Right atrium auricular region (tissue), 2 donors: ENCODE data around the gene SLAMF8. TPM values are rescaled to one million over a fixed set of nuclear protein-coding genes. Genes with fewer than 3 reads are reported as not detected.
A peak's percentile ranks its signal among the peaks of the same experiment; 100 is the strongest.

ENCODE experiments used
- DNase-seq: peaks from one replicate; pipeline ENCODE4 v3.0.0-alpha.2; 2019; ENCODE audit warnings: low spot score
- H3K27ac ChIP-seq, 2 donors: fragments of 200-600 bp; sonication (generic); 1 replicate in 1 of 2; 2 replicates in 1 of 2; pipeline ENCODE4 v1.5.1; 2016 to 2019
- H3K27me3 ChIP-seq, 2 donors: fragments of 200-600 bp; sonication (generic); one replicate each; pipeline versions ENCODE4 v1.5.1 to v1.6.0; 2017 to 2019
- H3K36me3 ChIP-seq: fragments of 200-600 bp; sonication (generic); one replicate; pipeline ENCODE4 v1.5.1; 2016
- H3K4me1 ChIP-seq, 2 donors: fragments of 200-600 bp; sonication (generic); one replicate each; pipeline versions ENCODE4 v1.5.1 to v1.6.0; 2017 to 2019
- H3K4me3 ChIP-seq, 2 donors: fragments of 200-600 bp; sonication (generic); 1 replicate in 1 of 2; 2 replicates in 1 of 2; pipeline ENCODE4 v1.5.1; 2017 to 2019; ENCODE audit warnings: mild to moderate bottlenecking in 1 of 2, moderate library complexity in 1 of 2
- H3K9me3 ChIP-seq, 2 donors: fragments of 200-600 bp; sonication (generic); one replicate each; pipeline ENCODE4 v1.5.1; 2019
- CTCF ChIP-seq, 2 donors: fragments of 200-600 bp; sonication (generic); IDR thresholded peaks; one replicate each; pipeline ENCODE4 v1.5.1; 2019; ENCODE audit warnings: antibody characterized with exemption in 2 of 2
- total RNA-seq, 2 donors: library from RNA; depleted of rRNA; stranded (reverse); fragments of >200 nt; gene quantifications; one replicate each; pipeline ENCODE4 v1.1.0, GENCODE V29; 2016

SLAMF8 gene
- total RNA-seq, 2 donors from 2014 or later = 1.0 to 4.2 TPM

GRCh38 chr1:159795534-159795933, 31.1 kb upstream of the SLAMF8 start:
- no peak for DNase-seq
- no peaks in the 10 kb centered on the region for H3K4me1 ChIP-seq
- H3K27me3 ChIP-seq = no peaks in the 10 kb centered on the region
- no peaks in the 10 kb centered on the region for H3K36me3 ChIP-seq
- H3K27ac ChIP-seq = no peak overlapping the region
- no peak for TF ChIP-seq CTCF (IDR thresholded peaks at IDR 0.05)
- no peak overlapping the region for H3K4me3 ChIP-seq
- H3K9me3 ChIP-seq = no peaks in the 10 kb centered on the region

GRCh38 chr1:159798893-159799292, 27.8 kb upstream of the SLAMF8 start:
- DNase-seq = peak; percentile 64
- H3K4me3 ChIP-seq = no peak overlapping the region

GRCh38 chr1:159799446-159799985, 27.2 kb upstream of the SLAMF8 start:
- H3K27me3 ChIP-seq = no peaks in the 10 kb centered on the region
- no peak overlapping the region for H3K4me3 ChIP-seq
- peaks cover 0 to 5% of the 10 kb centered on the region in 2 donors for H3K4me1 ChIP-seq
- no peaks in the 10 kb centered on the region for H3K9me3 ChIP-seq
- no peak for DNase-seq
- H3K27ac ChIP-seq = no peak overlapping the region
- TF ChIP-seq CTCF (IDR thresholded peaks at IDR 0.05) = no peak
- no peaks in the 10 kb centered on the region for H3K36me3 ChIP-seq

More at GRCh38 chr1:159798893-159799292, 27.8 kb upstream of the SLAMF8 start:
- Histone ChIP-seq H3K27me3 (no peaks in the 10 kb centered on the region), H3K36me3 (no peaks in the 10 kb centered on the region), H3K9me3 (no peaks in the 10 kb centered on the region), H3K4me1 (peaks cover 0 to 3% of the 10 kb centered on the region in 2 donors), H3K27ac (no peak overlapping the region)
- TF ChIP-seq CTCF (IDR thresholded peaks at IDR 0.05) = peak; percentile 78 to 86

GRCh38 chr1:159800177-159800930, 26.3 kb upstream of the SLAMF8 start:
- DNase-seq = no peak
- Histone ChIP-seq H3K4me1 (peaks cover 0 to 5% of the 10 kb centered on the region in 2 donors), H3K4me3 (no peak overlapping the region), H3K36me3 (no peaks in the 10 kb centered on the region), H3K27ac (no peak overlapping the region), H3K9me3 (no peaks in the 10 kb centered on the region), H3K27me3 (no peaks in the 10 kb centered on the region)
- TF ChIP-seq CTCF (IDR thresholded peaks at IDR 0.05) = no peak

GRCh38 chr1:159802111-159802510, 24.6 kb upstream of the SLAMF8 start, which contains the start of gene FCRL6:
Gene FCRL6 (plus strand): TSS chr1:159802360. CDS start chr1:159802425, 65 bp downstream.
- TF ChIP-seq CTCF (IDR thresholded peaks at IDR 0.05) = no peak
- Histone ChIP-seq H3K9me3 (no peaks in the 10 kb centered on the region), H3K27ac (no peak within 1 kb of the TSS), H3K4me3 (no peak within 1 kb of the TSS), H3K36me3 (no peaks in the 10 kb centered on the region), H3K4me1 (peaks cover 0 to 5% of the 10 kb centered on the region in 2 donors), H3K27me3 (no peaks in the 10 kb centered on the region)
- no peak for DNase-seq
